ENCODE data around the gene RNASEH2A. TPM values are rescaled to one million over a fixed set of nuclear protein-coding genes. Genes with fewer than 3 reads are reported as not detected.
A peak's percentile ranks its signal among the peaks of the same experiment; 100 is the strongest.

The RNASEH2A gene
- polyA plus RNA-seq, 1 of the 3 experiments (the other 2 are of a cell fraction), result 48.1 TPM

- TF ChIP-seq, protein P1, sequence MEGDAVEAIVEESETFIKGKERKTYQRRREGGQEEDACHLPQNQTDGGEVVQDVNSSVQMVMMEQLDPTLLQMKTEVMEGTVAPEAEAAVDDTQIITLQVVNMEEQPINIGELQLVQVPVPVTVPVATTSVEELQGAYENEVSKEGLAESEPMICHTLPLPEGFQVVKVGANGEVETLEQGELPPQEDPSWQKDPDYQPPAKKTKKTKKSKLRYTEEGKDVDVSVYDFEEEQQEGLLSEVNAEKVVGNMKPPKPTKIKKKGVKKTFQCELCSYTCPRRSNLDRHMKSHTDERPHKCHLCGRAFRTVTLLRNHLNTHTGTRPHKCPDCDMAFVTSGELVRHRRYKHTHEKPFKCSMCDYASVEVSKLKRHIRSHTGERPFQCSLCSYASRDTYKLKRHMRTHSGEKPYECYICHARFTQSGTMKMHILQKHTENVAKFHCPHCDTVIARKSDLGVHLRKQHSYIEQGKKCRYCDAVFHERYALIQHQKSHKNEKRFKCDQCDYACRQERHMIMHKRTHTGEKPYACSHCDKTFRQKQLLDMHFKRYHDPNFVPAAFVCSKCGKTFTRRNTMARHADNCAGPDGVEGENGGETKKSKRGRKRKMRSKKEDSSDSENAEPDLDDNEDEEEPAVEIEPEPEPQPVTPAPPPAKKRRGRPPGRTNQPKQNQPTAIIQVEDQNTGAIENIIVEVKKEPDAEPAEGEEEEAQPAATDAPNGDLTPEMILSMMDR (IDR thresholded peaks at IDR 0.05), result peak; percentile 93
- TF ChIP-seq FOXJ3 (CRISPR knock-in tag; IDR thresholded peaks at IDR 0.05) (no peak), USF1 (IDR thresholded peaks at IDR 0.05; ENCODE audit: borderline replicate concordance, low read depth) (no peak), RFX5 (IDR thresholded peaks at IDR 0.05; ENCODE audit: low read length) (0 out of 2 replicates have a peak, but pooled peaks have one; percentile 17), RCOR1 (IDR thresholded peaks at IDR 0.05; ENCODE audit: low read length) (no peak), SMC3 (IDR thresholded peaks at IDR 0.05; ENCODE audit: low read depth, low read length) (peak; percentile 96), RXRA (IDR thresholded peaks at IDR 0.05; ENCODE audit: borderline replicate concordance, low read depth) (no peak), TEAD4 (IDR thresholded peaks at IDR 0.05; ENCODE audit: borderline replicate concordance, insufficient read depth) (no peak), RAD21 (IDR thresholded peaks at IDR 0.05; ENCODE audit: low read length) (peak; percentile 83), TCF12 (IDR thresholded peaks at IDR 0.05) (no peak)
Observed at GRCh38 chr19:12777217-12778016, 29.0 kb upstream of the RNASEH2A start (continued).

- H3K36me3 ChIP-seq (replicated peaks in 1 of 2; ENCODE audit: control insufficient read depth in 1 of 2, insufficient read depth in 2 of 2, low read length in 1 of 2), result no peaks in the 10 kb centered on the region
- H3K4me3 ChIP-seq (ENCODE audit: low read depth in 2 of 2, low read length in 1 of 2), result peak overlapping the region; percentile 52 to 64
- ChIA-PET POLR2A (interaction anchor here (1.0 to 3.5 kb wide), 8 partner anchors 10 to 69 kb away, joined by 3 to 88 read pairs (median 5); partner anchors contain the start of gene JUNB), CTCF (interaction anchor here (0.8 to 12.1 kb wide), 26 partner anchors 10 to 313 kb away, joined by 3 to 447 read pairs (median 4); partner anchors contain the start of genes GET3, JUNB, MAST1 and PRDX2)
- peak; percentile 76 for DNase-seq
- no peaks in the 10 kb centered on the region for H3K27me3 ChIP-seq (ENCODE audit: insufficient read depth)
- H2AFZ ChIP-seq (ENCODE audit: low read depth), result peak overlapping the region; percentile 80
- no peaks in the 10 kb centered on the region for H3K79me2 ChIP-seq (ENCODE audit: insufficient read depth)
- H3K9me3 ChIP-seq, result no peaks in the 10 kb centered on the region
- H3K4me1 ChIP-seq (ENCODE audit: control insufficient read depth in 1 of 2, insufficient read depth in 2 of 2, low read depth in 1 of 2, low read length in 1 of 2), result peaks cover 29 to 40% of the 10 kb centered on the region in 2 experiments; a peak in 3 of 4 replicates
- peak overlapping the region; percentile 51 for H3K9ac ChIP-seq
- no peaks in the 10 kb centered on the region for H4K20me1 ChIP-seq (ENCODE audit: insufficient read depth)
- H3K4me2 ChIP-seq, result peak overlapping the region; percentile 91
- WGBS (ENCODE audit: low lambda C conversion rate), result 4% methylated on average over 27 of the region's 44 CpGs
- H3F3A ChIP-seq (replicated peaks; ENCODE audit: insufficient read depth), result peaks cover 40% of the 10 kb centered on the region
- no peaks in the 10 kb centered on the region for H3K9me2 ChIP-seq
- peak overlapping the region; percentile 90 to 98 for H3K27ac ChIP-seq (ENCODE audit: low read depth in 2 of 2, low read length in 1 of 2)
- TF ChIP-seq TCF12 (IDR thresholded peaks at IDR 0.05) (peak; percentile 33; the same call in 1 of the 2 replicates), NFIC (IDR thresholded peaks at IDR 0.05; ENCODE audit: borderline replicate concordance) (no peak), MXI1 (IDR thresholded peaks at IDR 0.05; ENCODE audit: low read depth, low read length) (peak; percentile 92), GATA2 (CRISPR knock-in tag; IDR thresholded peaks at IDR 0.05) (peak; percentile 27; the same call in 1 of the 2 replicates), GABPA (IDR thresholded peaks at IDR 0.05; ENCODE audit: low read depth) (peak; percentile 66), POLR2AphosphoS5 (IDR thresholded peaks at IDR 0.05; ENCODE audit: low read depth, low read length) (0 out of 2 replicates have a peak, but pooled peaks have one; percentile 17), SMC3 (IDR thresholded peaks at IDR 0.05; ENCODE audit: low read depth, low read length) (no peak), TAF1 (IDR thresholded peaks at IDR 0.05; ENCODE audit: borderline replicate concordance, low read depth, low read length) (no peak), SIN3A (IDR thresholded peaks at IDR 0.05; ENCODE audit: borderline replicate concordance, low read depth, low read length) (peak; percentile 66; the same call in 1 of the 2 replicates), FOXJ3 (CRISPR knock-in tag; IDR thresholded peaks at IDR 0.05) (no peak), RAD21 (IDR thresholded peaks at IDR 0.05; ENCODE audit: low read length) (0 out of 2 replicates have a peak, but pooled peaks have one; percentile 11), RFX5 (IDR thresholded peaks at IDR 0.05; ENCODE audit: low read length) (no peak), ELF1 (IDR thresholded peaks at IDR 0.05) (no peak), YY1 (IDR thresholded peaks at IDR 0.05; ENCODE audit: low read depth) (0 out of 2 replicates have a peak, but pooled peaks have one; percentile 24), RCOR1 (IDR thresholded peaks at IDR 0.05; ENCODE audit: low read length) (0 out of 2 replicates have a peak, but pooled peaks have one; percentile 13)
- TF ChIP-seq, protein P2, sequence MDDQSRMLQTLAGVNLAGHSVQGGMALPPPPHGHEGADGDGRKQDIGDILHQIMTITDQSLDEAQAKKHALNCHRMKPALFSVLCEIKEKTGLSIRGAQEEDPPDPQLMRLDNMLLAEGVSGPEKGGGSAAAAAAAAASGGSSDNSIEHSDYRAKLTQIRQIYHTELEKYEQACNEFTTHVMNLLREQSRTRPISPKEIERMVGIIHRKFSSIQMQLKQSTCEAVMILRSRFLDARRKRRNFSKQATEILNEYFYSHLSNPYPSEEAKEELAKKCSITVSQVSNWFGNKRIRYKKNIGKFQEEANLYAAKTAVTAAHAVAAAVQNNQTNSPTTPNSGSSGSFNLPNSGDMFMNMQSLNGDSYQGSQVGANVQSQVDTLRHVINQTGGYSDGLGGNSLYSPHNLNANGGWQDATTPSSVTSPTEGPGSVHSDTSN (IDR thresholded peaks at IDR 0.05), result 0 out of 2 replicates have a peak, but pooled peaks have one; percentile 4
- TF ChIP-seq, protein P1 (IDR thresholded peaks at IDR 0.05), result no peak
Observed at GRCh38 chr19:12778017-12778904, 28.1 kb upstream of the RNASEH2A start.

All from SK-N-SH (cell line).